ENCODE results near the gene ACSS2. TPM values are rescaled to one million over a fixed set of nuclear protein-coding genes. Genes with fewer than 3 reads are reported as not detected.

Gene ACSS2
- total and polyA plus RNA-seq, 2 of the 8 experiments (the other 6 are each of a cell fraction or from before 2014, with no cell fraction given), result 17.7 to 24.2 TPM

DNA sequence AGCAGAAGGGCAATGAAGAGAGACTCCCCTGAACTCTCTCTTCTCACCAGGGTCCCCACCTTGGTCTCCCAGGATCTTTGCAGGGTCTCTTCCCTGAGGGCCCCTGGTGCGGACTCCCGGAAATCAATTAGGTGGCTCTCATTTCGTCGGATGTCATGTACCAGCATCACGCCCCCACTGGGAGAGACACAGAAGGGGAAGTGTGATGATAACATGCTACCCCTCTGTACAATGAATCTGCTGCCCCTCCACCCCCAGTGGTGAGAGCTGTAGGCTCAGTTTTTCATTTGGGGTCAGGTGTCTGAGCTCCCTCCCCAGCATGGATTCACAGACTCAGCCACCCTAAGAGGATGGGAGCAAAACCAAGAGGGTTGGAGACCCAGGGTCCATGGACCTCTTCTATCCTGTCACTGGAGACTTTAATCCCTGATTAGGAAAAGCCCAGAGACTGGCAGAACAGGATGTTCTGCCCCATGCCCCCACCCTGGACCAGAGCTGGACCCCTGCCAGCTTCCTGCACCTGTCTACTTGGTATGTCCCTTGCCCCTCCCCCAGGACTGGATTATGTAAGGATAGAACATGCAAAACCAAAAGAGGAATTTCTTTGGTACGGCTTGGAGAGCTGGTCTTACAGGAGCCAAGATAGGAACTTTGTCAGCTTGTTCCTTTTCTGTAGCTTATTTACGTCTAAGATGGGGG, 14.9 kb upstream of the ACSS2 start (continued):
- TF ChIP-seq HDAC2 (IDR thresholded peaks at IDR 0.05; ENCODE audit: borderline replicate concordance in 1 of 2, low read depth in 2 of 2, low read length in 2 of 2) (no peak), RBBP5 (IDR thresholded peaks at IDR 0.05; ENCODE audit: borderline replicate concordance, low read depth, low read length) (no peak), GABPA (IDR thresholded peaks at IDR 0.05; ENCODE audit: borderline replicate concordance, insufficient read depth, low read length) (no peak), SIX5 (IDR thresholded peaks at IDR 0.05; ENCODE audit: low read depth, low read length) (no peak), BCL11A (IDR thresholded peaks at IDR 0.05; ENCODE audit: low read depth in 2 of 2, low read length in 2 of 2) (no peak), SP2 (IDR thresholded peaks at IDR 0.05; ENCODE audit: low read length) (no peak)
- TF ChIP-seq, protein P1, sequence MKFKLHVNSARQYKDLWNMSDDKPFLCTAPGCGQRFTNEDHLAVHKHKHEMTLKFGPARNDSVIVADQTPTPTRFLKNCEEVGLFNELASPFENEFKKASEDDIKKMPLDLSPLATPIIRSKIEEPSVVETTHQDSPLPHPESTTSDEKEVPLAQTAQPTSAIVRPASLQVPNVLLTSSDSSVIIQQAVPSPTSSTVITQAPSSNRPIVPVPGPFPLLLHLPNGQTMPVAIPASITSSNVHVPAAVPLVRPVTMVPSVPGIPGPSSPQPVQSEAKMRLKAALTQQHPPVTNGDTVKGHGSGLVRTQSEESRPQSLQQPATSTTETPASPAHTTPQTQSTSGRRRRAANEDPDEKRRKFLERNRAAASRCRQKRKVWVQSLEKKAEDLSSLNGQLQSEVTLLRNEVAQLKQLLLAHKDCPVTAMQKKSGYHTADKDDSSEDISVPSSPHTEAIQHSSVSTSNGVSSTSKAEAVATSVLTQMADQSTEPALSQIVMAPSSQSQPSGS (IDR thresholded peaks at IDR 0.05; ENCODE audit: low read length), result no peak
